H1 (cell line): ENCODE measurements around the gene PLXNA3. TPM values are rescaled to one million over a fixed set of nuclear protein-coding genes. Genes with fewer than 3 reads are reported as not detected.

Experiments
- CTCF ChIA-PET: fragments of 300-600 bp; sonication (Branson Sonifier 250); formaldehyde crosslinking; loops from one replicate; lab custom pipeline; 2021; ENCODE audit not compliant: partially characterized antibody; lab: Charles Lee
- POLR2A ChIA-PET: fragments of 300-600 bp; sonication (Branson Sonifier 250); formaldehyde crosslinking; loops from one replicate; lab custom pipeline; 2021; ENCODE audit warnings: inconsistent platforms; ENCODE audit not compliant: partially characterized antibody; lab: Charles Lee
- DNase-seq, 2 experiments: peaks; one replicate each; pipeline versions ENCODE4 v3.0.0 to v3.0.0-alpha.2; 2010 to 2022; ENCODE audit warnings: low spot score in 2 of 2, low read depth in 1 of 2, mixed read lengths in 1 of 2
- FAIRE-seq: peaks from 2 replicates; lab custom pipeline; 2011; peaks lifted over from hg19 to GRCh38; lab: Jason Lieb, UNC
- H2AFZ ChIP-seq: 2 replicates; pipeline ENCODE4 v1.8.1; 2012; ENCODE audit warnings: low read length, inconsistent platforms
- H2AK5ac ChIP-seq: 2 replicates; pipeline ENCODE4 v1.6.1; 2013; ENCODE audit warnings: low read depth, low read length
- H2BK120ac ChIP-seq: replicated peaks from 2 replicates; pipeline ENCODE3; 2013; ENCODE audit warnings: low read depth, low read length, inconsistent platforms
- H2BK12ac ChIP-seq: 2 replicates; pipeline ENCODE4 v1.6.1; 2013; ENCODE audit warnings: low read depth, low read length
- H2BK15ac ChIP-seq: 2 replicates; pipeline ENCODE4 v1.6.1; 2013; ENCODE audit warnings: low read length
- H2BK20ac ChIP-seq: 2 replicates; pipeline ENCODE4 v1.6.1; 2013; ENCODE audit warnings: low read length
- H2BK5ac ChIP-seq: 2 replicates; pipeline ENCODE4 v1.6.1; 2013; ENCODE audit warnings: low read depth, low read length
- H3K14ac ChIP-seq: 2 replicates; pipeline ENCODE4 v1.6.1; 2013; ENCODE audit warnings: inconsistent platforms; ENCODE audit not compliant: insufficient read length
- H3K18ac ChIP-seq: 2 replicates; pipeline ENCODE4 v1.6.1; 2013; ENCODE audit warnings: low read length; ENCODE audit errors: extremely low read depth
- H3K23ac ChIP-seq: 2 replicates; pipeline ENCODE4 v1.6.1; 2013; ENCODE audit warnings: inconsistent platforms; ENCODE audit not compliant: insufficient read length
- H3K23me2 ChIP-seq: 2 replicates; pipeline ENCODE4 v1.6.1; 2013; ENCODE audit warnings: low read depth, low read length
- H3K27ac ChIP-seq: 2 replicates; pipeline ENCODE4 v1.6.1; 2011; ENCODE audit warnings: low read depth, low read length, inconsistent platforms
- H3K27me3 ChIP-seq, 4 experiments: replicated peaks in 1 of 4; 1 replicate in 1 of 4; 2 replicates in 3 of 4; pipeline versions ENCODE4 v1.6.1 to v1.8.1; 2011 to 2013; ENCODE audit warnings: low read length in 3 of 4, mild to moderate bottlenecking in 3 of 4, inconsistent platforms in 2 of 4, mixed read lengths in 2 of 4, moderate library complexity in 1 of 4; ENCODE audit not compliant: control insufficient read depth in 3 of 4, insufficient read depth in 3 of 4; ENCODE audit errors: extremely low read depth in 1 of 4
- H3K36me3 ChIP-seq, 4 experiments: 2 replicates each; pipeline versions ENCODE4 v1.6.1 to v1.8.1; 2011 to 2013; ENCODE audit warnings: mild to moderate bottlenecking in 4 of 4, low read length in 3 of 4, moderate library complexity in 2 of 4, control low read depth in 1 of 4, inconsistent platforms in 1 of 4; ENCODE audit not compliant: insufficient read depth in 4 of 4, control insufficient read depth in 2 of 4
- H3K4ac ChIP-seq: replicated peaks from 2 replicates; pipeline ENCODE3; 2013; ENCODE audit warnings: low read length, low read depth, mixed read lengths, inconsistent platforms; ENCODE audit not compliant: insufficient read length
- H3K4me1 ChIP-seq, 4 experiments: replicated peaks in 1 of 4; 1 replicate in 1 of 4; 2 replicates in 3 of 4; pipeline versions ENCODE4 v1.6.1 to v1.8.1; 2011 to 2013; ENCODE audit warnings: low read length in 3 of 4, inconsistent platforms in 2 of 4, mixed read lengths in 1 of 4; ENCODE audit not compliant: insufficient read depth in 4 of 4, control insufficient read depth in 3 of 4
- H3K4me2 ChIP-seq, 2 experiments: 2 replicates each; pipeline versions ENCODE4 v1.6.1 to v1.8.1; 2011 to 2013; ENCODE audit warnings: low read depth in 2 of 2, low read length in 2 of 2, control low read depth in 1 of 2, inconsistent platforms in 1 of 2, mild to moderate bottlenecking in 1 of 2; ENCODE audit not compliant: insufficient read depth in 1 of 2
- H3K4me3 ChIP-seq, 4 experiments: fragments of 200-600, 300-600 bp in 1 of 4; sonication (generic), shearing (Covaris generic), sonication (Bioruptor Twin) in 1 of 4; 2 replicates each; pipeline versions ENCODE4 v1.5.1 to v1.8.1; 2011 to 2016; ENCODE audit warnings: low read length in 4 of 4, low read depth in 3 of 4, control low read depth in 2 of 4, inconsistent platforms in 2 of 4, mild to moderate bottlenecking in 2 of 4, mixed read lengths in 1 of 4, moderate library complexity in 1 of 4; ENCODE audit not compliant: insufficient read depth in 2 of 4; ENCODE audit errors: extremely low read depth in 1 of 4
- H3K56ac ChIP-seq: replicated peaks from 2 replicates; pipeline ENCODE3; 2013; ENCODE audit warnings: low read depth, mild to moderate bottlenecking, mixed read lengths, low read length, inconsistent platforms; ENCODE audit not compliant: insufficient read length
- H3K79me1 ChIP-seq: 2 replicates; pipeline ENCODE4 v1.6.1; 2013; ENCODE audit warnings: low read depth, low read length, control low read depth
- H3K79me2 ChIP-seq, 2 experiments: 2 replicates each; pipeline versions ENCODE4 v1.6.1 to v1.8.1; 2012 to 2013; ENCODE audit warnings: low read length in 2 of 2, mild to moderate bottlenecking in 2 of 2, inconsistent platforms in 1 of 2; ENCODE audit not compliant: insufficient read depth in 2 of 2, control insufficient read depth in 1 of 2
- H3K9ac ChIP-seq, 4 experiments: replicated peaks in 1 of 4; 1 replicate in 1 of 4; 2 replicates in 3 of 4; pipeline versions ENCODE4 v1.6.1 to v1.8.1; 2011 to 2013; ENCODE audit warnings: low read depth in 3 of 4, low read length in 3 of 4, control low read depth in 2 of 4, mild to moderate bottlenecking in 2 of 4, moderate library complexity in 2 of 4, inconsistent platforms in 1 of 4; ENCODE audit errors: extremely low read depth in 1 of 4
- H3K9me3 ChIP-seq, 2 experiments: 2 replicates each; pipeline versions ENCODE4 v1.6.1 to v1.8.1; 2012 to 2013; ENCODE audit warnings: mild to moderate bottlenecking in 2 of 2, moderate library complexity in 2 of 2, control low read depth in 1 of 2, inconsistent platforms in 1 of 2, low read depth in 1 of 2, low read length in 1 of 2, mixed read lengths in 1 of 2; ENCODE audit not compliant: insufficient read depth in 2 of 2
- H4K20me1 ChIP-seq, 2 experiments: replicated peaks in 1 of 2; 2 replicates each; pipeline versions ENCODE3 to v1.8.1; 2011 to 2013; ENCODE audit warnings: inconsistent platforms in 2 of 2, low read length in 2 of 2, mild to moderate bottlenecking in 1 of 2; ENCODE audit not compliant: insufficient read depth in 2 of 2, control insufficient read depth in 1 of 2
- H4K5ac ChIP-seq: 2 replicates; pipeline ENCODE4 v1.6.1; 2013; ENCODE audit warnings: low read length, low read depth, mixed read lengths, inconsistent platforms; ENCODE audit not compliant: insufficient read length
- H4K8ac ChIP-seq: 2 replicates; pipeline ENCODE4 v1.8.0; 2013; ENCODE audit warnings: mild to moderate bottlenecking, moderate library complexity, low read length, inconsistent platforms; ENCODE audit not compliant: insufficient read depth; ENCODE audit errors: extremely low read depth
- H4K91ac ChIP-seq: replicated peaks from 2 replicates; pipeline ENCODE3; 2013; ENCODE audit warnings: low read length, mixed read lengths, inconsistent platforms; ENCODE audit not compliant: insufficient read length
- NANOG ChIP-seq: IDR thresholded peaks from 2 replicates; pipeline ENCODE4 v1.6.1; 2011; ENCODE audit warnings: low read length, low read depth, mild to moderate bottlenecking, inconsistent platforms; ENCODE audit not compliant: insufficient read depth, poor library complexity, severe bottlenecking
- RXRA ChIP-seq: IDR thresholded peaks from 2 replicates; pipeline ENCODE4 v1.6.1; 2011; ENCODE audit warnings: low read depth, mild to moderate bottlenecking, low read length, moderate library complexity; ENCODE audit not compliant: insufficient read depth
- SP2 ChIP-seq: IDR thresholded peaks from 2 replicates; pipeline ENCODE4 v1.6.1; 2012; ENCODE audit warnings: mild to moderate bottlenecking, low read length, inconsistent platforms
- SP4 ChIP-seq: IDR thresholded peaks from 2 replicates; pipeline ENCODE4 v1.6.1; 2012; ENCODE audit warnings: low read length, inconsistent platforms
- WGBS, 2 experiments: shearing (Covaris generic) in 1 of 2; methylation state at CpG; one replicate each; pipeline versions ENCODE4 v1.1.6 to v1.1.7; 2013 to 2015; ENCODE audit warnings: low lambda C conversion rate in 2 of 2, mixed read lengths in 2 of 2, inconsistent platforms in 1 of 2, low coverage in 1 of 2, missing lambda C conversion rate in 1 of 2; ENCODE audit not compliant: insufficient replicate concordance in 2 of 2, insufficient coverage in 1 of 2, insufficient read length in 1 of 2; ENCODE audit errors: extremely low coverage in 1 of 2, missing lambda C conversion rate in 1 of 2; 5-methylcytosine and 5-hydroxymethylcytosine counted together
- polyA plus RNA-seq, 7 experiments: library from polyadenylated mRNA; depleted of rRNA in 3 of 7; stranded (reverse) in 5 of 7; unstranded in 2 of 7; fragments of >200 nt in 5 of 7; fragments of 200-250 nt in 2 of 7; gene quantifications; 1 replicate in 5 of 7; 2 replicates in 1 of 7; 4 replicates in 1 of 7; pipeline versions ENCODE4 v1.2.1 to v1.2.3, GENCODE V29; 2011 to 2013; ENCODE audit warnings: missing spikeins in 2 of 7, mixed read lengths in 2 of 7
- total RNA-seq: library from RNA; stranded (reverse); fragmentation: NEBNext Ultra II Directional; extraction: Animal tissue kit (Norgen Biotek cat#: 25700); gene quantifications from 2 replicates; pipeline ENCODE4 v1.2.1, GENCODE V29; 2021
- TF ChIP-seq, protein P1 (sequence below): IDR thresholded peaks from 2 replicates; pipeline ENCODE4 v1.6.1; 2011; ENCODE audit warnings: low read depth, mild to moderate bottlenecking, low read length; ENCODE audit not compliant: insufficient read depth
- TF ChIP-seq, protein P2 (sequence below): IDR thresholded peaks from 2 replicates; pipeline ENCODE4 v1.6.1; 2012; ENCODE audit warnings: inconsistent platforms

The PLXNA3 gene
- total and polyA plus RNA-seq, 2 of the 8 experiments (the other 6 are each of a cell fraction or from before 2014, with no cell fraction given), result 10.7 to 18.2 TPM

DNA sequence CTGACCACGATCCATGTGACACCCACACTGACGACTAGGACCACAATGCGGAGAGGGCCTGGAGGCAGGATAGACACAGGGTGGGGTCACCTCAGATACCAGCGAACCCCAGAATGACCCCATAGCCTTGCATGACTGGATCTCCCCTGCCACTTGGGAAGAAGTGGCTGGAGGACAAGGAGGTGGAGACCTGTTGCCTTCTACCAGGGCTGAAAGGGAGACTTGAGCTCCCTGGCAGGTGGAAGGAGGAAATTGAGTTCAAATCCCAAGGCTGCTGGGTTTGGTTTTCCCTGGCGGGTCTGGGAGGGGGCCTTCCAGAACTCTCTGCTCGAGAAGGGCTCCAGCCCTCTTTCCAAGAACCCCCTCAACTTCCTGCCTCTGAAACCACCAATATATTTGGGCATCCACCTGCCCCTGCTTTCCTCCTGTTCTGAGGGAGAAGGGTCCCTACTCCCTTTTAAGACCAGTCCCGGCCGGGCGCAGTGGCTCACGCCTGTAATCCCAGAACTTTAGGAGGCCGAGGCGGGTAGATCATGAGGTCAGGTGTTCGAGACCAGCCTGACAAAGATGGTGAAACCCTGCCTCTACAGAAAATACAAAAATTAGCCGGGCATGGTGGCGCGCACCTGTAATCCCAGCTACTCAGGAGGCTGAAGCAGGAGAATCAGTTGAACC, 54.9 kb downstream of the PLXNA3 start:
- Histone ChIP-seq H4K20me1 (no peaks in the 10 kb centered on the region), H3K27me3 (no peaks in the 10 kb centered on the region), H3K23ac (no peak overlapping the region), H3K4me1 (peaks cover 1 to 7% (median 5%) of the 10 kb centered on the region in 4 experiments; a peak in 6 of 7 replicates), H4K8ac (no peak overlapping the region), H4K5ac (no peak overlapping the region), H4K91ac (no peak overlapping the region), H3K36me3 (no peaks in the 10 kb centered on the region), H3K4me3 (no peak overlapping the region), H2BK12ac (no peak overlapping the region), H3K23me2 (peaks cover 9% of the 10 kb centered on the region), H2BK120ac (no peak overlapping the region), H3K18ac (no peak overlapping the region), H3K4ac (no peak overlapping the region), H3K79me1 (no peaks in the 10 kb centered on the region), H3K4me2 (no peak overlapping the region), H2AFZ (no peak overlapping the region), H2AK5ac (no peak overlapping the region), H3K79me2 (no peaks in the 10 kb centered on the region), H2BK5ac (no peak overlapping the region), H2BK20ac (no peak overlapping the region), H3K9me3 (no peaks in the 10 kb centered on the region), H3K56ac (no peak overlapping the region), H3K14ac (no peak overlapping the region), H3K9ac (no peak overlapping the region), H2BK15ac (no peak overlapping the region), H3K27ac (no peak overlapping the region)
- DNase-seq, result no peak
- no peak for FAIRE-seq
- CTCF ChIA-PET, result no interaction called here
- TF ChIP-seq RXRA, result no peak
- no peak for TF ChIP-seq SP4
- no peak for TF ChIP-seq SP2
- TF ChIP-seq, protein P1, sequence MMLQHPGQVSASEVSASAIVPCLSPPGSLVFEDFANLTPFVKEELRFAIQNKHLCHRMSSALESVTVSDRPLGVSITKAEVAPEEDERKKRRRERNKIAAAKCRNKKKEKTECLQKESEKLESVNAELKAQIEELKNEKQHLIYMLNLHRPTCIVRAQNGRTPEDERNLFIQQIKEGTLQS, result no peak
- TF ChIP-seq, protein P2, sequence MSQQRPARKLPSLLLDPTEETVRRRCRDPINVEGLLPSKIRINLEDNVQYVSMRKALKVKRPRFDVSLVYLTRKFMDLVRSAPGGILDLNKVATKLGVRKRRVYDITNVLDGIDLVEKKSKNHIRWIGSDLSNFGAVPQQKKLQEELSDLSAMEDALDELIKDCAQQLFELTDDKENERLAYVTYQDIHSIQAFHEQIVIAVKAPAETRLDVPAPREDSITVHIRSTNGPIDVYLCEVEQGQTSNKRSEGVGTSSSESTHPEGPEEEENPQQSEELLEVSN, result no peak
- TF ChIP-seq NANOG, result no peak
- POLR2A ChIA-PET, result no interaction called here
- 96% methylated on average over 7 of the region's 16 CpGs; no CpG with 5 or more reads in 1 of the 2 experiments for WGBS, 2 experiments
